ENCODE results near the gene CHTF18.

DNA sequence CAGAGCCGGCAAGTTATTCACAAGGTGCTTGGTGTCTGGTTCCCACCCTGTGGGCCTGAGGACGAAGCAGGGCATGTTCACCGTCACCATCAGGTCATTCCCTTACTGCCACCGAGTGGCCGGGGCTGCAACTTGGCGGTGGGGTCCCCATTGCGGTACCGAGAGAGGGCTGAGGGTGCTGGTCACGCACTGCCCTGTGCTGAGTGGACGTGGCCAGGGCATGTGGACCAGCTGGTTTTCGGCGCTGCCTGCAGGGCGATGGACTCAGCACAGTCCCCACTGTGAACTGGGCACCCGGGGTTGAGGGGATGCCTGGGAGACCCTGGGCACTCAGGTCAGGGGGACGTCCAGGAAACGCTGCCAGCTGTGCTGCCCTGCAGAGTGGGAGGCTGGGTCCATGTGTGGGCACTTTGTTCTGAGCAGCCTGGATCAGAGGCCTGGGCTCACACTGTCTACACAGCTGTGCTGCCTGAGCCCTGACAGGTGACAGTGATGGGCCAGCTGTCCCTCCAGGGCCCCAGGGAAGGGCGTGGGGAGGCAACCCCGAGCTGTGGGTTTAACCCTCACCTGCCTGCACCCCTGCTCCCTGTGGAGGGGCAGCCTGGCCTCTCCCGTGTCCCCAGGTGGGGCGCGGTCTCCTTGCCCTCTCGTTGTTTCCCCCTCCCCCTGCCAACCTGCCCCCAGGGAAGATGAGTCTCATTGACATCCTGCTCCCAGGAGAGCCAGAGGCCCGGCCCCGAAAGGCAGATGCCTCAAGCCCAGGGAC, 51.4 kb downstream of the CHTF18 start:
- TF ChIP-seq, protein P1, sequence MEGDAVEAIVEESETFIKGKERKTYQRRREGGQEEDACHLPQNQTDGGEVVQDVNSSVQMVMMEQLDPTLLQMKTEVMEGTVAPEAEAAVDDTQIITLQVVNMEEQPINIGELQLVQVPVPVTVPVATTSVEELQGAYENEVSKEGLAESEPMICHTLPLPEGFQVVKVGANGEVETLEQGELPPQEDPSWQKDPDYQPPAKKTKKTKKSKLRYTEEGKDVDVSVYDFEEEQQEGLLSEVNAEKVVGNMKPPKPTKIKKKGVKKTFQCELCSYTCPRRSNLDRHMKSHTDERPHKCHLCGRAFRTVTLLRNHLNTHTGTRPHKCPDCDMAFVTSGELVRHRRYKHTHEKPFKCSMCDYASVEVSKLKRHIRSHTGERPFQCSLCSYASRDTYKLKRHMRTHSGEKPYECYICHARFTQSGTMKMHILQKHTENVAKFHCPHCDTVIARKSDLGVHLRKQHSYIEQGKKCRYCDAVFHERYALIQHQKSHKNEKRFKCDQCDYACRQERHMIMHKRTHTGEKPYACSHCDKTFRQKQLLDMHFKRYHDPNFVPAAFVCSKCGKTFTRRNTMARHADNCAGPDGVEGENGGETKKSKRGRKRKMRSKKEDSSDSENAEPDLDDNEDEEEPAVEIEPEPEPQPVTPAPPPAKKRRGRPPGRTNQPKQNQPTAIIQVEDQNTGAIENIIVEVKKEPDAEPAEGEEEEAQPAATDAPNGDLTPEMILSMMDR (IDR thresholded peaks at IDR 0.05 in 8 of 11, conservative IDR thresholded peaks at IDR 0.05 in 3 of 11), result no peak
- no peak for TF ChIP-seq POLR2AphosphoS5 (IDR thresholded peaks at IDR 0.05)
- TF ChIP-seq POLR2A (IDR thresholded peaks at IDR 0.05), result no peak
